Ramos (cell line): Measurements from ENCODE around the gene CHIC2.
"Not testable (repeated sequence)": the region's sequence is repeated elsewhere in the genome, so short reads cannot be mapped to it uniquely, and the experiment has no call there.

ENCODE experiments used
- in situ Hi-C: fragments of 300-500 bp; cut with MboI; formaldehyde crosslinking; loops from one replicate; pipeline ENCODE4 v1.14.3; 2022; ENCODE audit warnings: low sequenced_read_pairs; ENCODE audit not compliant: unreplicated experiment

The CHIC2 gene

GRCh38 chr4:54064317-54065111, at the start of gene CHIC2:
TSS of gene CHIC2 (minus strand) at chr4:54064605. CDS start at chr4:54064300, 305 bp downstream.
- in situ Hi-C loops, result no loop called here

- in situ Hi-C loops, result not testable (repeated sequence)
Observed at GRCh38 chr4:54113206-54113605, 48.8 kb upstream of the CHIC2 start.

- in situ Hi-C loops, result no loop called here
Observed at GRCh38 chr4:54110019-54110416, 45.6 kb upstream of the CHIC2 start.

- in situ Hi-C loops, result no loop called here
Observed at GRCh38 chr4:54109241-54110018, 45.0 kb upstream of the CHIC2 start.

- in situ Hi-C loops, result no loop called here
Observed at GRCh38 chr4:54107951-54108748, 43.7 kb upstream of the CHIC2 start.

- in situ Hi-C loops, result no loop called here
Observed at GRCh38 chr4:54104907-54105306, 40.5 kb upstream of the CHIC2 start.

- in situ Hi-C loops, result no loop called here
Observed at GRCh38 chr4:54103190-54103574, 38.8 kb upstream of the CHIC2 start.

- in situ Hi-C loops, result no loop called here
Observed at GRCh38 chr4:54102531-54103106, 38.2 kb upstream of the CHIC2 start.

GRCh38 chr4:54101190-54102041, 37.0 kb upstream of the CHIC2 start:
- in situ Hi-C loops, result no loop called here

- in situ Hi-C loops, result no loop called here
Observed at GRCh38 chr4:54100595-54101189, 36.3 kb upstream of the CHIC2 start.

GRCh38 chr4:54099748-54100574, 35.6 kb upstream of the CHIC2 start, which contains the start of gene GSX2:
TSS of gene GSX2 (plus strand) at chr4:54100163. CDS start at chr4:54100345, 182 bp downstream.
- in situ Hi-C loops, result no loop called here

- in situ Hi-C loops, result no loop called here
Observed at GRCh38 chr4:54099287-54099747, 34.9 kb upstream of the CHIC2 start.

GRCh38 chr4:54098375-54098774, 34.0 kb upstream of the CHIC2 start:
- in situ Hi-C loops, result no loop called here

- in situ Hi-C loops, result no loop called here
Observed at GRCh38 chr4:54097152-54097551, 32.7 kb upstream of the CHIC2 start.

- in situ Hi-C loops, result no loop called here
Observed at GRCh38 chr4:54096295-54096962, 32.0 kb upstream of the CHIC2 start.

GRCh38 chr4:54095110-54095825, 30.9 kb upstream of the CHIC2 start:
- in situ Hi-C loops, result no loop called here

GRCh38 chr4:54094451-54094850, 30.0 kb upstream of the CHIC2 start:
- in situ Hi-C loops, result no loop called here
